Activated CD8-positive, alpha-beta memory T cell treated with anti-CD3 and anti-CD28 coated beads, Interleukin-2, amount 50 U/mL, for 24 hours (primary cell): ENCODE data around the gene ZPBP.
"Not testable (repeated sequence)": the region's sequence is repeated elsewhere in the genome, so short reads cannot be mapped to it uniquely, and the experiment has no call there.

Experiments
- DNase-seq: peaks from one replicate; pipeline ENCODE4 v3.0.0-alpha.2; 2020; ENCODE audit errors: extremely low read depth

Gene ZPBP

GRCh38 chr7:50041165-50041564 lies 51.9 kb downstream of the ZPBP start:
- DNase-seq: not testable (repeated sequence)

GRCh38 chr7:50037086-50037485 lies 56.0 kb downstream of the ZPBP start:
- no peak for DNase-seq

- no peak for DNase-seq
Observed at GRCh38 chr7:50022991-50023390, 70.1 kb downstream of the ZPBP start.

DNA sequence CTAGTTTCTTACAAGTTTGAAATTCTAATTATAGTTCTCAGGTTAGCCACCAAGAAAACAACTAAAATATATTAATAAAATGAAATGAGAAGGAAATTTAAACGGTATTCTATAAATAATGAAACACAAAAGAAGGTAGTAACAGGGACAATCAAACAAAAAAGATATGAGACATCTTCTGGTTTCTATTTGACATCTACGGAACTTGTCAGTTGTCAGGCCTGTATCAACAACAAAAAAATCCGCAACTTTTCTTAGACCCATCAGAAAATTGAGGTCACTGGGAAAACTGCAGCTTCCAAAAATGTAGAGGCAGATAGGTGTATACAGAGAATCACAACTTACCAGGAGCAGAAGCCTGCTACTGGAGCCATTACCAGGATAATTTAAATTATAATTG lies 70.6 kb downstream of the ZPBP start:
- DNase-seq: no peak

DNA sequence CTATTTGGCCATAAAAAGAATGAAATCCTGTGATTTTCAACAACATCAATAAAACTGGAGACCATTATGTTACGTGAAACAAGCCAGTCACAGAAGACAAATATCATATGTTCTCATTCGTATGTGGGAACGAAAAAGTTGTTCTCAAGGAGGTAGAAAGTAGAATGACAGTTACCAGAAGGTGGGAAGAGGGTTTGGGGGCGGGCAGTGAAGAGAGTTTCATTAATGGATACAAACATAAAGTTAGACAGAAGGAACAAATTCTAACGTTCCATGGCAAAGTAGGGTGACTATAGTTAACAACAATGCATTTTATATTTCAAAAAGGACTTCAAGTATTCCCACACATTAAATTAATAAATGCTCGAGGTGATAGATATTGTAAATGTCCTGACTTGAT lies 97.4 kb downstream of the ZPBP start:
- no peak for DNase-seq

DNA sequence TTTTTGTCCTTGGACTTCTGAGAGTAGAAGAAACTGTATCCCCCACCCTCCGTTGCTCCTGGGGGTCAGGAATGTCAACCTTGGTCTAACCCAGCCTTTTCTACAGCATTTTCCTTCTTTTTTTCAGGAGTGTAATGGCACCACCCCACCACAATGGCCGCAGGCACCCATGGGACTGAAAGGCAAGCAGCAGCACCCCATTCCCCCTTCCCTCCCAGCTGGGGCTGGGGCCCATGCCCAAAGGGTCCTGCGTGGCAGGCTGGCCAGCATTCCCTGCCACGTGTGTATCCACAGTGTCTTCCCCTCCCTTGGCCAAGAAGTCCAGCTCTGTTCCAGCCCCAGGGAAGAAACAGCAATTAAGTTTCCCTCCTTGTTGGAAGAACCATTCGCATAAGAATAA lies 106.9 kb downstream of the ZPBP start:
- DNase-seq: no peak

GRCh38 chr7:49980465-49980864 lies 112.6 kb downstream of the ZPBP start:
- no peak for DNase-seq

GRCh38 chr7:49976238-49976637 lies 116.8 kb downstream of the ZPBP start:
- DNase-seq: no peak

GRCh38 chr7:49974035-49974434 lies 119.0 kb downstream of the ZPBP start:
- DNase-seq: no peak

GRCh38 chr7:49937608-49938007 lies 155.4 kb downstream of the ZPBP start:
- DNase-seq: no peak

DNA sequence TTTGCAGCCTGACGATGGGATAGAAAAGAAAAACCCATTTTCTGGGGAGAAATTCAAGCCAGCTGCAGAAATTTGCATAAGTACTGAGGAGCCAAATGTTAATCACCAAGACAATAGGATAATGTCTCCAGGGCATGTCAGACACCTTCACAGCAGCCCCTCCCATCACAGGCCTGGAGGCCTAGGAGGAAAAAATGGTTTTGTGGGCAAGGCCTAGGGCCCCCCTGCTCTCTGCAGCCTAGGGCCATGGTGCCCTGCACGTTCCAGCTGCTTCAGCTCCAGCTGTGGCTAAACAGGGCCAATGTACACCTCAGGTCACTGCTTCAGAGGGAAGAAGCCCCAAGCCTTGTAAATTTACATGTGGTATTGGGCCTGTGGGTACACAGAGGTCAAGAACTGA lies 161.4 kb downstream of the ZPBP start:
- no peak for DNase-seq

DNA sequence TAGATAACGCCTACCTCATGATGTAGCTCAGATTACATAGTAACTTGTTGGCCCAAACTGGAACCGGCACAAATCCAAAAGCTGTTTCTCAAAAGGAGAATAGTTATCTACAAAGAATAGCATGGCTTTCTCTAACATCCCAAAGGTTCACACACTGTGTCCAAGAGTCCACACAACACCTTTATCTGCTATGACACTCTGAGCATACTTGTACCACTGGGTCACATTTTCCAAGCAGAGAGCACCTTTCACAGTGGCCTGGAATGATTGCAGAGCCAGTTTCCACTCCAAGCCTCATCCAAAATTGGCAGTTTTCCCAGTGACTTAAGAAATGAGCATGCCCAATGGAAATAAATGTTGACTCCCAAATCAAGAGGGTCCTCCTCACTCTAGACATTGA lies 164.3 kb downstream of the ZPBP start:
- DNase-seq: no peak

DNA sequence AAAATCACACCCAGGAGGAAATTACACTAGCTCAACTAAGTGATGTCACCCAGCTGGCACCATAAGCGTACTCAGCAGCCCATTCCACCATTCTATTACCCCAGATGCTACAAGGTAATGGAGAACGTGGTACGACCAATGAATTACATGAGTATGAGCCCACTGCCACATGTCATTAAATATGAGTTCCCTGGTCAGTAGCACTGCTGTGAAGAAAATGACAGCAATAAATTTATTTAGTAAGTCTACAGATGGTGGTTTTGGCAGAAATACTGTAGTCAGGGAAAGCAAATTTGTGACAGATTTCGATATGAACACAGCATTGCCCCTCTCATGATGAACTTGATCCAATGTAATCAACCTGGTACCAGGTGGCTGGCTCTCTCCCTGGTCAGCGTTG lies 165.4 kb downstream of the ZPBP start:
- DNase-seq: no peak

GRCh38 chr7:49926720-49927119 lies 166.3 kb downstream of the ZPBP start:
- DNase-seq: no peak

- no peak for DNase-seq
Observed at GRCh38 chr7:49911909-49912308, 181.1 kb downstream of the ZPBP start.

DNA sequence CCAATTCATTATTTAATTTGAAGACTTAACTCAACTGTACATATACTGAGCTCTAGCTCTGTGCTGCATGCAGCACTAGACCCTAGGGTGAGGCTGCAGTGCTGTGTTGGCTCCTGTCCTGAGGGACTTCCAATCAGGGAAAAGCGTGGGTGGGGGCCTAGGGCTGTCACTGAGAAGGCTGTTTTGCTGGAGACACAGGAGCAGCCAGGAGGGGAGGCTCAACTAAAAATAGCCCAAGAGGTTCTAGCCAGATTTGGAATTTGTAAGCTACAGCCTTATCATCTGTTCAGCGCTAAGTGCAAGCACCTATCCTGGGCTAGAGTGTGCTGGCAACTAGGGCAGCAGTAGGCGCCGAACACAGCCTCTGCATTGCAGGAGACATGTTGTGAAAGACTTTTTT lies 198.5 kb downstream of the ZPBP start:
- DNase-seq: no peak

- DNase-seq: no peak
Observed at GRCh38 chr7:49893131-49893530, 199.9 kb downstream of the ZPBP start.

- no peak for DNase-seq
Observed at GRCh38 chr7:49892481-49892880, 200.6 kb downstream of the ZPBP start.
